ENCODE measurements around the gene CCDC110. TPM values are rescaled to one million over a fixed set of nuclear protein-coding genes. Genes with fewer than 3 reads are reported as not detected.

The CCDC110 gene
- polyA plus RNA-seq, 1 donor from 2014 or later: 0.21 TPM

DNA sequence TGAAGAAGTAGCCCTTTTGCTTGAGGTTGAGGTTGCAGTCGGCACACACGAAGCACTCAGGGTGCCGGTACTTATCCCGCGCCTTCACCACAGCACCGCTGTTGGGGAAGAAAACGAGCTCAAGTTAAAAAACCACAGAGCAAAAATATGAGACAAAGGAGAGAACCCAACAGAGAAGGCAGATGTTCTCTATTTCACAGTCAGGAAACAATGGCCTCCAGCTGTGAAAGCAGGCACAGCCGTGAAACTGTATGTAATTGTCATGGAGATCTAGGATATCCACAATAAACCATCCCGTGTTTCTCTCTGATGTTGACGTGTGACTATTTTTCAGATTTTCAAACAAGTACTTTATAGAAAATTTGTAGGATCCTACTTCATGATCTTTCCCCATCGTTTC is 30.9 kb upstream of the CCDC110 start:
- Histone ChIP-seq H3K27ac (ENCODE audit: low read length) (no peak overlapping the region), H3F3A (ENCODE audit: insufficient read depth, low read length, poor library complexity, severe bottlenecking) (no peaks in the 10 kb centered on the region), H3K79me2 (replicated peaks; ENCODE audit: insufficient read depth, low read length) (no peaks in the 10 kb centered on the region), H3K27me3 (ENCODE audit: insufficient read depth, low read depth, low read length) (no peaks in the 10 kb centered on the region), H3K36me3 (ENCODE audit: insufficient read depth, low read length) (no peaks in the 10 kb centered on the region), H3K9me2 (ENCODE audit: insufficient read depth, low read length) (no peaks in the 10 kb centered on the region), H3K4me3 (ENCODE audit: low read length) (no peak overlapping the region), H3K9ac (ENCODE audit: low read length) (no peak overlapping the region), H4K20me1 (ENCODE audit: insufficient read depth) (no peaks in the 10 kb centered on the region), H3K4me2 (ENCODE audit: low read length) (no peak overlapping the region), H2AFZ (ENCODE audit: low read depth, low read length) (no peak overlapping the region), H3K9me3 (ENCODE audit: low read length) (no peaks in the 10 kb centered on the region)
- no peak for TF ChIP-seq RAD21 (conservative IDR thresholded peaks at IDR 0.05)
- no peak for TF ChIP-seq TAF1 (IDR thresholded peaks at IDR 0.05; ENCODE audit: low read depth)
- TF ChIP-seq, protein P1, sequence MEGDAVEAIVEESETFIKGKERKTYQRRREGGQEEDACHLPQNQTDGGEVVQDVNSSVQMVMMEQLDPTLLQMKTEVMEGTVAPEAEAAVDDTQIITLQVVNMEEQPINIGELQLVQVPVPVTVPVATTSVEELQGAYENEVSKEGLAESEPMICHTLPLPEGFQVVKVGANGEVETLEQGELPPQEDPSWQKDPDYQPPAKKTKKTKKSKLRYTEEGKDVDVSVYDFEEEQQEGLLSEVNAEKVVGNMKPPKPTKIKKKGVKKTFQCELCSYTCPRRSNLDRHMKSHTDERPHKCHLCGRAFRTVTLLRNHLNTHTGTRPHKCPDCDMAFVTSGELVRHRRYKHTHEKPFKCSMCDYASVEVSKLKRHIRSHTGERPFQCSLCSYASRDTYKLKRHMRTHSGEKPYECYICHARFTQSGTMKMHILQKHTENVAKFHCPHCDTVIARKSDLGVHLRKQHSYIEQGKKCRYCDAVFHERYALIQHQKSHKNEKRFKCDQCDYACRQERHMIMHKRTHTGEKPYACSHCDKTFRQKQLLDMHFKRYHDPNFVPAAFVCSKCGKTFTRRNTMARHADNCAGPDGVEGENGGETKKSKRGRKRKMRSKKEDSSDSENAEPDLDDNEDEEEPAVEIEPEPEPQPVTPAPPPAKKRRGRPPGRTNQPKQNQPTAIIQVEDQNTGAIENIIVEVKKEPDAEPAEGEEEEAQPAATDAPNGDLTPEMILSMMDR (IDR thresholded peaks at IDR 0.05; ENCODE audit: poor library complexity, severe bottlenecking): no peak
- TF ChIP-seq, protein P2, sequence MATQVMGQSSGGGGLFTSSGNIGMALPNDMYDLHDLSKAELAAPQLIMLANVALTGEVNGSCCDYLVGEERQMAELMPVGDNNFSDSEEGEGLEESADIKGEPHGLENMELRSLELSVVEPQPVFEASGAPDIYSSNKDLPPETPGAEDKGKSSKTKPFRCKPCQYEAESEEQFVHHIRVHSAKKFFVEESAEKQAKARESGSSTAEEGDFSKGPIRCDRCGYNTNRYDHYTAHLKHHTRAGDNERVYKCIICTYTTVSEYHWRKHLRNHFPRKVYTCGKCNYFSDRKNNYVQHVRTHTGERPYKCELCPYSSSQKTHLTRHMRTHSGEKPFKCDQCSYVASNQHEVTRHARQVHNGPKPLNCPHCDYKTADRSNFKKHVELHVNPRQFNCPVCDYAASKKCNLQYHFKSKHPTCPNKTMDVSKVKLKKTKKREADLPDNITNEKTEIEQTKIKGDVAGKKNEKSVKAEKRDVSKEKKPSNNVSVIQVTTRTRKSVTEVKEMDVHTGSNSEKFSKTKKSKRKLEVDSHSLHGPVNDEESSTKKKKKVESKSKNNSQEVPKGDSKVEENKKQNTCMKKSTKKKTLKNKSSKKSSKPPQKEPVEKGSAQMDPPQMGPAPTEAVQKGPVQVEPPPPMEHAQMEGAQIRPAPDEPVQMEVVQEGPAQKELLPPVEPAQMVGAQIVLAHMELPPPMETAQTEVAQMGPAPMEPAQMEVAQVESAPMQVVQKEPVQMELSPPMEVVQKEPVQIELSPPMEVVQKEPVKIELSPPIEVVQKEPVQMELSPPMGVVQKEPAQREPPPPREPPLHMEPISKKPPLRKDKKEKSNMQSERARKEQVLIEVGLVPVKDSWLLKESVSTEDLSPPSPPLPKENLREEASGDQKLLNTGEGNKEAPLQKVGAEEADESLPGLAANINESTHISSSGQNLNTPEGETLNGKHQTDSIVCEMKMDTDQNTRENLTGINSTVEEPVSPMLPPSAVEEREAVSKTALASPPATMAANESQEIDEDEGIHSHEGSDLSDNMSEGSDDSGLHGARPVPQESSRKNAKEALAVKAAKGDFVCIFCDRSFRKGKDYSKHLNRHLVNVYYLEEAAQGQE (IDR thresholded peaks at IDR 0.05; ENCODE audit: borderline replicate concordance): no peak
- TF ChIP-seq MXI1 (conservative IDR thresholded peaks at IDR 0.05; ENCODE audit: poor library complexity, severe bottlenecking): no peak
- TF ChIP-seq EZH2 (IDR thresholded peaks at IDR 0.05; ENCODE audit: borderline replicate concordance, insufficient read depth, low read length, poor library complexity, severe bottlenecking): no peak
- no peak for TF ChIP-seq EP300 (conservative IDR thresholded peaks at IDR 0.05; ENCODE audit: poor library complexity, severe bottlenecking)
- no peak for TF ChIP-seq SMC3 (conservative IDR thresholded peaks at IDR 0.05; ENCODE audit: poor library complexity)
- no peak for TF ChIP-seq POLR2AphosphoS5 (IDR thresholded peaks at IDR 0.05)

DNA sequence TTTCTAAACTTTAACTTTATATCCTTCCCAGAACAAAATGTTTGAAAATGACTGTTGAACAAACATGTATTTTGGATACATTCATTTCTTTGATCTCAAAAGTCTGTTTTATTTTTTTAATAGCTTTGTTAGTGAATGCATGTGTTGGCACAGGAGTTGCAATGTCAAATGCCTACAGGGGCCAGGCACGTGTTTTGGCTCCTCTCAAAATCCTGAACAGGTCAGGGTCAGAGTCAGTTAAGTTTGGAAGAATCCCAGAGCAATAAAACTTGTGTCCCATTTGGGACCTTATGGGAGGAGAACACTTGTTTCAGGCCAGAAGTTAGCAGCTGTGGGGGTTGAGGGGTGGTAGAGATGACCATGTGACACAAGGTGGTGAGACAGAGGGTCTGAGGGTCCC is 29.0 kb upstream of the CCDC110 start:
- Histone ChIP-seq H3K9ac (ENCODE audit: low read length) (no peak overlapping the region), H4K20me1 (ENCODE audit: insufficient read depth) (no peaks in the 10 kb centered on the region), H3K79me2 (replicated peaks; ENCODE audit: insufficient read depth, low read length) (no peaks in the 10 kb centered on the region), H3K36me3 (ENCODE audit: insufficient read depth, low read length) (no peaks in the 10 kb centered on the region), H3K27me3 (ENCODE audit: insufficient read depth, low read depth, low read length) (no peaks in the 10 kb centered on the region), H3K27ac (ENCODE audit: low read length) (no peak overlapping the region), H3K9me3 (ENCODE audit: low read length) (no peaks in the 10 kb centered on the region), H3F3A (ENCODE audit: insufficient read depth, low read length, poor library complexity, severe bottlenecking) (no peaks in the 10 kb centered on the region), H2AFZ (ENCODE audit: low read depth, low read length) (no peak overlapping the region), H3K4me3 (ENCODE audit: low read length) (no peak overlapping the region), H3K9me2 (ENCODE audit: insufficient read depth, low read length) (no peaks in the 10 kb centered on the region), H3K4me2 (ENCODE audit: low read length) (no peak overlapping the region)
- TF ChIP-seq MXI1 (conservative IDR thresholded peaks at IDR 0.05; ENCODE audit: poor library complexity, severe bottlenecking) (no peak), EZH2 (IDR thresholded peaks at IDR 0.05; ENCODE audit: borderline replicate concordance, insufficient read depth, low read length, poor library complexity, severe bottlenecking) (no peak), TAF1 (IDR thresholded peaks at IDR 0.05; ENCODE audit: low read depth) (no peak), POLR2AphosphoS5 (IDR thresholded peaks at IDR 0.05) (no peak), EP300 (conservative IDR thresholded peaks at IDR 0.05; ENCODE audit: poor library complexity, severe bottlenecking) (no peak), RAD21 (conservative IDR thresholded peaks at IDR 0.05) (no peak), SMC3 (conservative IDR thresholded peaks at IDR 0.05; ENCODE audit: poor library complexity) (no peak)
- TF ChIP-seq, protein P1 (IDR thresholded peaks at IDR 0.05; ENCODE audit: poor library complexity, severe bottlenecking): no peak
- TF ChIP-seq, protein P2 (IDR thresholded peaks at IDR 0.05; ENCODE audit: borderline replicate concordance): no peak
